GM18498 (cell line): Measurements from ENCODE around the gene ZSCAN18.

Source experiments
- ATAC-seq: cut with Tn5 transposase; IDR thresholded peaks from one replicate; pipeline ENCODE4 v1.9.1; 2021; ENCODE audit warnings: mild to moderate bottlenecking, moderate library complexity; ENCODE audit not compliant: unreplicated experiment

Gene ZSCAN18

DNA sequence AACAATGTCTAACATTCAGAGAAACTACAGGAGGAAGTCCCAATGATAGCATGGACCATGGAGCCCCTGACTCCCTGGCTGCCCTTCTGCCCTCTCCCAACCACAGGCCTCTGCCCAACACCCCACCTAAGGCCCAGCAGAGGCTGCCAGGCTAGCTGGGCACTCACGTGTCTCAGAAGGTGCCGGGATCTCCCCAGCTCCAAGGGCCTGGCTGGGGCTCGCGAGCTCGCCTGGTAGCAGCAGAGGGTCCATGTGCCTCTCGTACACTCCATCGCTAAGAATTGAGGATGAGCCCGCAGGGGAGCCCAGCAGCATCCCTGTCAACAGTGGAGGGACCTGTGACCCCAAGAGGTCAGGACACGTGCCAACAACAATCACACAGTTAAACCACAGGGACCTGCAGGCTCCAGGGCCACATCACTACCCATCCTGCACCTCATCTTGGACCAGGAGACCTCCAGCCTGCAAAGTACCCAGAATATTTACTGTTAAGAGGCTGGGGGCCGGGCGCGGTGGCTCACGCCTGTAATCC lies 9.4 kb downstream of the ZSCAN18 start:
- ATAC-seq, result no peak

DNA sequence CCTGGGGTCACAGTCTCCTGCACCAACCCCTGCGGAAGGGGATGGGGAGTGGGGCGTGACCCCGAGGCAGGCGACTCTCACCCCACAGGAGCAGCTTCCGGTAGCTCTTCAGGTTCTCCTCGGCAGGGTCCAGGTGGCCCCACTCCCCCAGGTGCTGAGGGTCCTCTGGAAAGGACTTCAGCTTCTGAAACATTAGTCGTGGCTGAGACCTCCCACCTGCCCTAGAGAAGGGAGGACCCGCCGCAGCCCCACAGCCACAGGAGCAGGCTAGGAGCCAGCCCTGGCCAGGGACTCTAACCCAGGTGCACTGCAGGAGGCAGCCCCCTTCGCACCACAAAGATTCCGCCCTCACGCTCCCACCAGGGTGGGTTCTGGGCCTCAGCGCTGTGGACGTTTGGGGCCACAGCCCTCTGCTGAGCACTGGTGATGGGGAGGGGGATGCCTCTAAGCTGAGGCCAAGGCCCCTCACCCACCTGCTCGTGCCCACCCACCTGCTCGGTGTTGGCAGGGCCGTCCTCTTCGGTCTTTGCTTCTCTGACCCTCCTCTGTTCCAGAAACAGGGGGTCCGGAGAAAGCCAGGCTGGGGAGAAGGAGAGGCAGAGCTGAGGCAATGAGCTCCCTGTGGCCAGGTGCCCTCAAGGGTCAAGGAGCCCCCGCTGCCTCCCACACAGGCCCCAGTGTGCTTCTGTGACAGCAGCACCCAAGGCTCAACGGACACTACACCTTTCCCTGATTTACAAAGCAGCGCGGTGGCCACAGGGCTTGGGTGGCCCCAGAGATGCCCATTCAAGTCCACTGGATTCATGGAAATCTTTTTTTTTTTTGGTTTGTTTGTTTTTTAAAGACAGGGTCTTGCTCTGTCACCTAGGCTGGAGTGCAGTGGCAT lies 11.0 kb downstream of the ZSCAN18 start:
- ATAC-seq, result no peak

DNA sequence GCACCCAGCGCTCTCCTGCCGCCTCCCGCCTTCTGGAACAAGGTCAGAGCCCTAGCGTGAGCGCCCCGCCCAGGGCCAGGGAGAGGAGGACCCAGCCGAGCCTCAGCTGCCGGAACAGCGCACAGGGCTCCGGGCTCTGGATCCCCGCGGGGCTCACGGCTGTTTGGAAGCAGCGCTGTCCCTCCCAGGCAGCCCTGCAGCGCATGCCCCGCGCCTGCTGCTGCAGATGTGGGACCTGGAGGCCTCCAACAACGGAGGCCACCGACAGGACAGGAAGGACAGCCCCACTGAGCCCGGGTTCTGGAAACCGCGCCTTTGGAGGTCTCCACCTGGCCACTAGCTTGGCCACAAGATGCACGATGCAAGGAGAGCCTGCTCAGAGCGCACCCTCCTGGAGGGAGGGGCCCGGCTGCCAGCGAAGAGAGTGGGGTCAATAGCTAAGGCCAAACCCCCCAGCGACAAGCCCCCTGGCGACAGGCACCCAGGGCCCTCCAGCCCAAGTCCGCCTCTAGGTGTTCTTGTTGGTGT lies 12.6 kb downstream of the ZSCAN18 start:
- no peak for ATAC-seq

DNA sequence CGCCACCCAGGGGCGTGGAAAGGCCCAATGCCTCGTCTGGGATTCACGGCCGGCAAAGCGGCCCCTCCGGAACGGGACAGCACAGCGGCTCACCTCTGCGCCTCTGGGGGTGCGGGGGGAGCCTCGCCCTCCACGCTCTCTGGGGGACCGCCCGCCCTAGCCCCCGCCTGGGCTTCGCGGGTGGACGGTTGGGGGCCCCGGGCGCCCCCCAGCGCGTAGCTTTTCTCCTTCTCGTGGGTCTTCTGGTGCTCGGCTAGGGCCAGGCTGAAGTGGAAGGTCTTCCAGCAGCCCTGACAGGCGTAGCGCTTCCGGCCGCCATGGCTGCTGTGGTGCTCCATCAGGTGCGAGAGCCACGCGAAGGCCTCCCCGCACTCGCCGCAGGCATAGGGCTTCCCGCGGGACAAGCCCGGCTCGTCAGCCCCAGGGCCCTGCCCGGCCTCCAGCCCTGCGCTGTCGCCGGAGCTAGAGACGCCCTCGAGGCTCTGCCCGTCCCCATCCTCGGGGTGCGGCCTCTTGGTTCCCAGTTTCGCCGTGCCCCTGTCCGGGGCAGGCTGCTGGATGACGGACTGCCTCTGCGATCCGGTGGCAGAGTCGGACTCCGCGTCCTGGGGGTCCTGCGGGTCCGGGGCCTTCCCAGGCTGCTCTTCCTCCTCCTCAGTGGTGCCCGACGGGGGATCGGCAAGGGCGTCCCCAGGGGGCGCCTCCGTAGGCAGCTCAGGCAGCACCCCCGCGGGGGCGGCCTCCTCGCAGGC lies 13.3 kb downstream of the ZSCAN18 start:
- no peak for ATAC-seq

DNA sequence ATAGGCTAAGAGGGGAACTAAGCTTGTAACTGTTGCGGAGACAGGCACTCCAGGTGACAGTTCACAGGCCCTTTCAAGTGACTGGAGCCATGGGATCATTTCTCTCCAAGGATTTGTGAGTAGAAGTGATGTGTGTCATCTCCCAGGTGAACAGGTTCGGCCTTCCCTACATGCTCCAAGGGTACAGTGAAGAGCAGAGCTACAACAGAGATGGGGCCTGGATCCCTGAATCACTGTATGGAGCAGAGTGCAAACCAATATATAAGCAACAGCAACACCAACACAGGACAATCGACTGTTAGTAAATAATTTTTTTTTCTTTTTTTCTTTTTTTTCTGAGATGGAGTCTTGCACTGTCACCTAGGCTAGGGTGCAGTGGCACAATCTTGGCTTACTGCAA lies 15.0 kb downstream of the ZSCAN18 start:
- ATAC-seq, result no peak

DNA sequence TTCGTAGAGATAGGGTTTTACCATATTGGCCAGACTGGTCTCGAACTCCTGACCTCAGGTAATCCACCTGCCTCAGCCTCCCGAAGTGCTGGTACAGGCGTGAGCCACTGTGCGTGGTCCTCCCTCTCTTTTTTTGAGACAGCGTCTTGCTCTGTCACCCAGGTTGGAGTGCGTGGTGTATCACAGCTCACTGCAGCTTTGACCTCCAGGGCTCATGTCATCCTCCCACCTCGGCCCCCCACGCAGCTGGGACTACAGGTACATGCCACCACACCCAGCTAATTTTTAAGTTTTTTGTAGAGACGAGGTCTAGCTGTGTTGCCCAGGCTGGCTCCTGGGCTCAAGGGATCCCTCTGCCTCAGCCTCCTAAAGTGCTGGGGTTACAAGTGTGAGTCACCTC lies 18.2 kb downstream of the ZSCAN18 start:
- no peak for ATAC-seq

DNA sequence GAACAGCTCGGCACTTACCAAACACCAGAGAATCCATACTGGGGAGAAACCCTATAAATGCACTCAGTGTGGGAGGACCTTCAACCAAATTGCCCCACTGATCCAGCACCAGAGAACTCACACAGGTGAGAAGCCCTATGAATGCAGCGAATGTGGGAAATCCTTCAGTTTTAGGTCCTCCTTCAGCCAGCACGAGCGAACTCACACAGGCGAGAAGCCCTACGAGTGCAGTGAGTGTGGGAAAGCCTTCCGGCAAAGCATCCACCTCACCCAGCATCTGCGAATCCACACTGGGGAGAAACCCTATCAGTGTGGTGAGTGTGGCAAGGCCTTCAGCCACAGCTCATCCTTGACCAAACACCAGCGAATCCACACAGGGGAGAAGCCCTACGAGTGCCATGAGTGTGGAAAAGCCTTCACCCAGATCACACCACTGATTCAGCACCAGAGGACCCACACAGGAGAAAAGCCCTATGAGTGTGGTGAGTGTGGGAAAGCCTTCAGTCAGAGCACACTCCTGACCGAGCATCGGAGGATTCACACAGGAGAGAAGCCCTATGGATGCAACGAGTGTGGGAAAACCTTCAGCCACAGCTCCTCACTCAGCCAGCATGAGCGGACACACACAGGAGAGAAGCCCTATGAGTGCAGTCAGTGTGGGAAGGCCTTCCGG lies 30.7 kb downstream of the ZSCAN18 start:
- no peak for ATAC-seq

DNA sequence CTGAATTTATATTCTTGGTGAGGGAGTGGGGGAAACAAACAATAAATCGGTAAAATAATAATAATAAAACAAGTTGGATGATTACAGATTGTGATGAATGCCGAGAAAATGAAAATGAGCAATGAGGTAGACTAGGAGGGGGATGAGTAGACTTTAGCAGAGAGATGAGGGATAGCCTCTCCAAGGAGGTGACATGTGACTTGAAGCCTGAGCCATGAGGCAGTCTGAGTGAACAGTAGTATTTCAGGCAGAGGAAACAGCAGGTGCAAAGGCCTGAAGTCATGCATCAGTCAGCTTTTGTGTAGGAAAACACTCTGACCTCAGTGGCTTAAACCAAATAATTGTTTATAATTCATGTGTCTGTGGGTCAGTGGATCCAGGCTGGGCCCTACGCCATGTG lies 34.3 kb downstream of the ZSCAN18 start:
- no peak for ATAC-seq

DNA sequence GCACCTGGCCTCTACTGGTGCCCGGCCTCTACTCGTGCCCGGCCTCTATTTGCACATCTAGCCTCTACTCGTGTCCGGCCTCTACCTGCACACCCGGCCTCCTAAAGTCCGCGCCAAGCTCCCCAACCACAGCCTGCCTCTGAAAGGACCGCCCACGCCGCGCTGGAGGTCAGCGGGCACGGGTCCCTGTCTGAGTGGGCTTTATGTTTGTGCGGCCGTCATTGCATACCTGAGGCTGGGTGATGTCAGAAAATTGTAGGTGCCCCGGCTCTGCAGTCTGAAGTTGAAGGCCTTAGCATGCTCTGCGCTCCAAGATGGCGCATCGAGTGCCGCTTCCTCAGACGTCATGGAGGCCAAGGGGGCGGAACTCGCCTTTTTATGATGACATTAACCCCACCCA lies 37.8 kb downstream of the ZSCAN18 start:
- no peak for ATAC-seq

DNA sequence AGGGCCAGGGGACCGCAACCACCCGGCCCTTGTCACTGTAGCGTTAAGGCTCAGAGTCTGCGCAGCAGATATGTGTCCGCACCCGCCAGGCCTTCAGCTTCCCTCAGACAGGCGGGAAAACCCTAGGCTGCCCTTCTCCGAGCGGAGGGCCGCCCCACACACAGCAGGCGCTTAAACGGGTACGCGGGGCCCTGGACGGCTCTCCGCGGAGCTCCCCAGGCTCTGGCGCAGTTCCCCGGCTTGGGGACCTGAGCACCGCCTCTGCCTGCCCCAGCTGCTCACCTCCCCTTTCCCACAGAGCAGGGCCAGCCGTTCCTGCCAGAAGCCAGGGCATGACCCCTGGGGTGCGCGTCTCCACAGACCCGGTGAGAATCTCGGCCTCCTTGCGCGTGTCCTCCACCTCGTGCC lies 38.4 kb downstream of the ZSCAN18 start:
- ATAC-seq, result no peak

DNA sequence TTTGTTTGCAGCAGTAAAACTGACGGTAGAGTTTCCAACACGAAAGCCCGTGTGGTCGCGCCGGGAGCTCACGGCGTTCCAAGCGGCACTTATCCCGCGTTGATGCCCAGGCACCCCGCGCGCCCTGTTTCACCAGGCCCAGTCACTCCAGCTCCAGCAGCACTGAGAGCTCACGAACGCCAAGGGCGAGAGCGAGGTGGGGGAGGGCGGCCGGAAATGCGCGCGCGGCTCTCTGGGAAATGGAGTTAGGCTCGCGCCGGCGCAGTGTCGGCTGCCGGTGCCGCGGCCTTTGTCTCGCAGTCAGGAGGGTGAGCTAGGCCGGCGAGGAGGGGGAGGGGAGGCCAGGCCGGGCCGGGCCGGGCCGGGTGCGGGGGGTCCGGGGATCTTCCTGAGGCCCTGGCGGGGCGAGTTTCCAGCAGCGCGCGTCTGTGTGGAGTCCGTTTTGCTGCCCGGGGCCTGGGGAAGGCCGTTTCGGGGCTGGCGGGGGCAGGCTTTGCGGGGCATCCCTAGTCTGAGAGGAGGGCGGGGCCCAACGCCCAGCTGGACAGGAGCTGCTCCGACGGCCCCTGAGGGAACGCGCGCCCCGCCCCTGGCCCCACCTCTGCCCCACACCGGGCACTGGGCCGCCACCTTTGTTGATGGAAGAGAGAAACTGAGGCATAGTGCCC lies 38.9 kb downstream of the ZSCAN18 start, which contains the start of gene ZNF135:
TSS of gene ZNF135 (plus strand) at position 280 of the 668 bp plus-strand sequence. CDS start 721 bp downstream, outside the sequence.
- ATAC-seq, result no peak

DNA sequence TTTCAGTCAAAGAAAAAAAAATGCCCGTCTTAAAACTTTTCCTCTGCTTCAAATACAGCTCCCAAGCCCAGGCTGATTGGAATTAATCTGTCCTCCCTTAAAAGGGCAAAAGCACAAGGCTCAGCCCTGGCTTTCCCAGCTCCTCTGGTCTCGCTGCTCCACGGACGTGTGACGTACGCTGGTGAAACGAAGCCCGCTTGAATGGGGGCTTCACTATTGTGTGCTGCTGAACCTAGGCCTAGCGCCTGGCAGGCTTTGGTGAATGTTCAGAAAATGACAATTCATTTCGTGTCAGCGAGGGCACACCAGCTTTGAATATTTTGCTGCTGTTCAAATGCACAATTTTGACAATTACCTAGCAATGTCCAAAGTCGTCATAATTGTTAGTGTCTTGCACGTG lies 39.6 kb downstream of the ZSCAN18 start:
- ATAC-seq, result no peak

DNA sequence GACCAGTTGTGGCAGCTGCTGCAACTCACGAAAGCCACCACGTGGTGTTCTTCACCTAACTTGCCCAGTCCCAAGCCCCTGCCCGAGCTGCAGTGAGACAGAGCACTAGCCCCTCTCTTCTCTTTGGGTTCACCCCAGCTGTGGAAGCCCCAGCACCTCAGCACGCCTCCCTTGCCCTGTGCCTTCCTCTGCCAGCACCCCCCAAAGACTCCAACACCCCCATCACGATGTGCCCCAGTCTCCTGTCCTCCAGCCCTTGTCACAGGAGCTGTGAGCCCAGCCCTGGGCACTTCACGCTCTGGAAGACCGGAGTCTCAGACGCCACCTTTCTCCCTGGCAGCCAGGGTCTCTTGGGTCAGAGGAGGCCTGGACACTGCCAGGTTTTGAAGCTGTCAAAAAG lies 41.2 kb downstream of the ZSCAN18 start:
- ATAC-seq, result no peak

DNA sequence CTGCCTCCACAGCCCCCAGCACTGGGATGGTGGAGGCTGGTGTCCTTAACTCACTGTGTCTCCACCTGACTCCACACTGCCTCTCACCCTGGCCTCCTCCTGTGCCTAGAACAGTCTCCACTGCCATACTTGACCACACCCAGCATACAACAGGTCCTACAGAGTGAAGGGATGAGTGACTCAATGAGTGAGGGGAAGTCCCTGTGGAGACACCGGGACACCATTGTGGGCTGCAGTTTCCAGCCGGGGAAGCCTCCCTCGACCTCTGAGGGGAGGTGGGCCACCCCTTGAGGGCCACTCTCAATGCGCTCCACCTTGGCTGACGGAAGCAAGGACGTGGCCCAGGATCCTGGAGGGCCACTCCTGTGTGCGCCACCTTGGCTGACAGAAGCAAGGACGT lies 41.8 kb downstream of the ZSCAN18 start:
- no peak for ATAC-seq

DNA sequence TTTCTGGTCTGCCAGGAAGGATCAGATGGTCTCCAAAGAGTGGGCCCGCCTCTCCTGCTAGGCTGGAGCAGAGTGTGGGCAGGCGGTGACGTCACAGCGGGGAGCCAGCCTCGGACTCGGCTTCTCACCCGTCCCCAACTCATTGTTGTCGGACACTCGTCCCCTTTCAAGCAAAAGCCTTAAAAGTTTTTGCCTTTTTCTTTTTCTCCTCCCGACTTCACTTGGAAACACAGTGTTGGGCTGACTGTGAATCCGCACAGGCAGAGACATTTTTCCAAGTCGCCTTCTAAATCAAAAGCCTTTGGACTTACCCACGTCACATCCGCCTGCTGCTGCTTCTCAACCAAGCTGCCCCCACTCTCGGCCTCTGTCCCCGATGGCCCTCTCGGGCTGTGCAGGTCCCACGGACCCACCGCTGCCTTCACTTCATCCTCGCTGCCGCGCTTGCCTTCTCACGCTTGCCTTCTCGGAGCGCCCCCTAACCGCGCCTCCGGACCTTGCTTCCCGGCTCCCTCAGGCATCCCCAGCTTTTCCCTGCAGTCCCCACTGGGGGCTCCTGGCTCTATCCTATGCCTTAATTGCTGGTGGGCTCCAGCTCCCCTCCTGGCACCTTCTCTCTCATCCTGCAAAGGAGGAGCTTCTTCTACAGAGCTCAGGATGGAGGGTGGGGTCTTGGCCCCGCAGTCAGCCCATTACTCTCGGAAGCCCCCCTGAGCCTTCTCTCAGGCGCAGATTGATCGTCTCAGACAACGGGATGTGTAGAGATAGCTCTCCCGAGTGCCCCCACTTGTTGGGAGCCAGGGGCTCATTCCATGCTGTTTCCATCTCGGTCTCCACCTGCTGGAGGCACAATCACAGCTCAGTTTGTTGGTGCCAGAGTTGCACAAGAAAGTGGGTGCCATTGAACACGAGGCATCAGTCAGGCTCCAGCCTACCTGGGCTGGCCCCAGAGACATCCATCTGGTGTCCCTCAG lies 42.8 kb downstream of the ZSCAN18 start:
- no peak for ATAC-seq

DNA sequence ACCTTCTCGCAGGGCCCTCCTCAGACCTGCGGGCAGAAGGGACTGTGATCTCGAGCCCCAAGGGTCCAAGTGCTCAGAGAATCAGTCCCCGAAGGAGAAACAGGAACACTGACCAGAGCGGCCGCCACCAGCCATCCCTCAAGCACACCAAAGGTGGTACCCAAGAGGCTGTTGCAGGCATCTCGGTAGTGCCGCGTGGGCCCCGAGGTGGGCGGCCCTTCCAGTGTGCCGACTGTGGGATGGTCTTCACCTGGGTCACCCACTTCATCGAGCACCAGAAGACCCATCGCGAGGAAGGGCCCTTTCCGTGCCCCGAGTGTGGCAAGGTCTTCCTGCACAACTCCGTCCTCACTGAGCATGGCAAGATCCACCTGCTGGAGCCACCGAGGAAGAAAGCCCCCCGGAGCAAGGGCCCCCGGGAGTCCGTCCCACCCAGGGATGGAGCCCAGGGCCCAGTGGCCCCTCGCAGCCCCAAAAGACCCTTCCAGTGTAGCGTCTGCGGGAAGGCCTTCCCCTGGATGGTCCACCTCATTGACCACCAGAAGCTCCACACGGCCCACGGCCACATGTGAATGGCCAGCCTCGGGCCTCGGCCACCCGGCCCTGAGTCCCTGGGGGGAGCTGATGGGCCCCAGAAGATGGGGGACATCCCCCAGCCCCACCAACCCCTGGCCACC lies 44.4 kb downstream of the ZSCAN18 start:
- no peak for ATAC-seq

DNA sequence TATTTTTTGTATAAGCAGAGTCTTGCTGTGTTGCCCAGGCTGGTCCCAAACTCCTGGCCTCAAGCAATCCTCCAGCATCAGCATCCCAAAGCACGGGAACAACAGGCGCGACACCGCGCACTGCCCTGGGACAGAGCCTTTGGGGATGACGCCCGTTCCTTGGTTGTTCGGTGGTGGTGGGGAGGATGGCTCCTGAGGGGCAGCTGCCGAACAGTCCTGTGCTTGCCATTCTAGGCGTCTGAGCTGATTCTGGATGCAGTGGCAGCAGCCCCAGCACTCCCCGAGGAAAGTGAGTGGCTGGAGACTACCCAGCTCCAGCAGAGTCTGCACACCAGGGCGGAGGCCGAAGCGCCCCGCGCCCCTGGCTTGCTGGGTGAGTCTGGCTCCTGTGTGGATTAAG lies 45.8 kb downstream of the ZSCAN18 start:
- no peak for ATAC-seq

DNA sequence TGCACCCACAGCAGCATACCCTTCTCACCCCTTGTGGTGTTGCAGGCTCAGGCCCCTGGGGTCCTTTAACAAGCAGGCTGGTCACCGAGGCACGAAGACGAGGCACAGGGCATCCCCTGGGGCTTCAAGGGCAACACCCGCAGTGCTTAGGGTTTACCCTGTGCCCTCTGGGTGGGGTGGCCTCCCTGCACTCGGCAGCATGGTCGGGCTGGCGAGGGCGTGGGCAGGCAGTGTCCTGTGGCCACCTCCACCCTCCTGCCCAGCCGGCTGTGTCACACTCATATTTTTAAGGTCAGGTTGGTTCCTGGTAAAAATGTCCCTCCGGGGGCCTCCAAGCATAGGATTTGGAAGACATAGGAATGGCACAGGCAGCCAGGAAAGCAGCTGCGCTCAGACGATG lies 50.4 kb downstream of the ZSCAN18 start:
- no peak for ATAC-seq

DNA sequence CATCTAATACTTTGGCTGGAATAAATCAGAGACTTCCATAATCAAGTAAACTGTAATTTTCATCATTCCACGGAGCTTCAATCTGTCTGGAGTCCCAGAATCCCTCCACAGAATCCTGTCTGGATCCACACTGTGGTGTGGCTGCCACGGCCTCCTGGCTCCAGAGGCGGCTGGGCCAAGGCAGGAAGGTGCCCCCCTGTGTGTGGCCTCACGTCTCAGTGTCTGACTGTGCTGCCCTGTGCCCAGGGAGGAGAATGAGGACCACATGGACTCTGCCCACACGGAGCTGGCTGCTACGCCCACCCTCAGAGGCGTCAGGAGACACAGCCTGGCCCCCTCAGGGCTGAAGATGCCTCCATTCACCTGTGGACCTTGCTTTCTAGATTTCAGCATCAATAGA lies 51.2 kb downstream of the ZSCAN18 start:
- ATAC-seq, result no peak
